ENCODE measurements around the gene CLN3.

DNA sequence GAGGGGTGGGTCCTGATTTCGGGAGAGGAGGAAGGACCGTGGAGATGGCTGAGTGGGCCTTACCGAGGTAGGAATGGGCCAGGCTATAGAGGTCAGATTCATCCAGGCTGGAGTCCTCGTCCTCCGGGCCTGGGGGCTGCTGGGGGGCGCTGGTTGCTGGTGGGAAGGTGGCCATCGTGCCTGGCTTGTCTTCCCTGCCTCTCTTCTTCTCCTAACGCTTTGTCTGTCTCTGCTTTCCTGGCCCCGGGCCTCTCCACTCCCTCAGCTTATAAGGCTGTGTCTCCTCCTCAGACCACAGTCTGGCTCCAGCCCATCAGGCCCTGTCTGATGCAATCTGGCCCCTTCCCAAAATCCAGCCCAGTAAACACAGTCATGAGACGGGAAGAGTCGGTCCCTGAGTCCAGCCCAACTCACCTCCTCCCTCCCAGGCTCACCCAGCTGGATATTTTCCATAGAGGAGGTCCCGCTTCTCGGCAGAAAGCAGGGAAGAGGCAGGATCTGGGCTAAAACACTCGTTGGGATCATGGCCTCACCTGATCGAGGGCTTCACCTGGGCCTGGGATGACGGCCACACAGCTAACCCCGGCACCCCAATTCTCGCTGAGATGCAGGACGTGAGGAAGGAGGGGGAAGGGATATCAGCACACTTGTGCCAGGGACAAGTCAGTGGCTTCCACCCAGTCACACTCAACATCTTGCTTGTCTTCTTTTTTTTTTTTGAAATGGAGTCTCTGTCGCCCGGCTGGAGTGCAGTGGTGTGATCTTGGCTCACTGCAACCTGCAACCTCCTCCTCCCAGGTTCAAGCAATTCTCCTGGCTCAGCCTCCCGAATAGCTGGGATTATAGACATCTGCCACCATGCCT, 47.1 kb upstream of the CLN3 start, which contains the start of gene NUPR1:
- TF ChIP-seq CTCF (IDR thresholded peaks at IDR 0.05): no peak
- no peak for TF ChIP-seq EZH2 (IDR thresholded peaks at IDR 0.05)

Measured in neural progenitor cell (in vitro differentiated cells).